ENCODE data around the gene ZDHHC13.

ZDHHC13 gene

GRCh38 chr11:19200410-19201201, 83.6 kb downstream of the ZDHHC13 start:
- no peak for DNase-seq (ENCODE audit: extremely low read depth in 1 of 2, low read depth in 1 of 2)

GRCh38 chr11:19201737-19202605, 85.0 kb downstream of the ZDHHC13 start, which contains the start of gene CSRP3:
Gene CSRP3, minus strand, starts transcription at chr11:19201983. Its CDS starts 9,535 bp downstream, at chr11:19192448.
- no peak for DNase-seq (ENCODE audit: extremely low read depth in 1 of 2, low read depth in 1 of 2)

- DNase-seq (ENCODE audit: extremely low read depth in 1 of 2, low read depth in 1 of 2) = no peak
These were observed 87.9 kb downstream of the ZDHHC13 start for GRCh38 chr11:19204836-19205235.

- DNase-seq (ENCODE audit: extremely low read depth in 1 of 2, low read depth in 1 of 2) = no peak
These were observed 91.2 kb downstream of the ZDHHC13 start for GRCh38 chr11:19208181-19208580.

GRCh38 chr11:19208959-19209546, 92.1 kb downstream of the ZDHHC13 start:
- DNase-seq (ENCODE audit: extremely low read depth in 1 of 2, low read depth in 1 of 2) = no peak

- no peak for DNase-seq (ENCODE audit: extremely low read depth in 1 of 2, low read depth in 1 of 2)
These were observed 92.8 kb downstream of the ZDHHC13 start for GRCh38 chr11:19209617-19210370.

GRCh38 chr11:19216021-19216420, 99.1 kb downstream of the ZDHHC13 start:
- DNase-seq (ENCODE audit: extremely low read depth in 1 of 2, low read depth in 1 of 2) = no peak

- DNase-seq (ENCODE audit: extremely low read depth in 1 of 2, low read depth in 1 of 2) = no peak
These were observed 99.9 kb downstream of the ZDHHC13 start for GRCh38 chr11:19216709-19217374.

- DNase-seq (ENCODE audit: extremely low read depth in 1 of 2, low read depth in 1 of 2) = no peak
These were observed 101.2 kb downstream of the ZDHHC13 start for GRCh38 chr11:19218216-19218615.

GRCh38 chr11:19218786-19219460, 102.0 kb downstream of the ZDHHC13 start:
- no peak for DNase-seq (ENCODE audit: extremely low read depth in 1 of 2, low read depth in 1 of 2)

- no peak for DNase-seq (ENCODE audit: extremely low read depth in 1 of 2, low read depth in 1 of 2)
These were observed 104.1 kb downstream of the ZDHHC13 start for GRCh38 chr11:19220903-19221724.

GRCh38 chr11:19225123-19225522, 108.2 kb downstream of the ZDHHC13 start:
- no peak for DNase-seq (ENCODE audit: extremely low read depth in 1 of 2, low read depth in 1 of 2)

- no peak for DNase-seq (ENCODE audit: extremely low read depth in 1 of 2, low read depth in 1 of 2)
These were observed 108.6 kb downstream of the ZDHHC13 start for GRCh38 chr11:19225581-19225980.
